Gastroesophageal sphincter (tissue), 3 donors: ENCODE measurements around the gene MBNL1.

ENCODE experiments used
- CTCF ChIP-seq, 4 experiments: fragments of 200-600 bp in 2 of 4; fragments of 450-650 bp in 2 of 4; sonication (generic) in 1 of 4; IDR thresholded peaks; one replicate each; pipeline ENCODE4 v1.5.1; 2017 to 2019; ENCODE audit warnings: antibody characterized with exemption in 4 of 4, mild to moderate bottlenecking in 2 of 4, moderate library complexity in 2 of 4
- EP300 ChIP-seq: sonication (generic); formaldehyde crosslinking; IDR thresholded peaks from one replicate; pipeline ENCODE4 v1.6.1; 2017; ENCODE audit warnings: antibody characterized with exemption, mild to moderate bottlenecking
- POLR2A ChIP-seq, 2 donors: fragments of 450-650 bp; IDR thresholded peaks; one replicate each; pipeline ENCODE4 v1.6.1; 2017; ENCODE audit warnings: antibody characterized with exemption in 2 of 2, mild to moderate bottlenecking in 2 of 2, moderate library complexity in 1 of 2

- TF ChIP-seq CTCF (IDR thresholded peaks at IDR 0.05) = no peak
- no peak for TF ChIP-seq EP300
- TF ChIP-seq POLR2A (IDR thresholded peaks at IDR 0.05) = no peak
Observed at GRCh38 chr3:152299249-152299976, 30.7 kb downstream of the MBNL1 start.
